Measurements from ENCODE around the gene PPIB.
"Not testable (repeated sequence)": the region's sequence is repeated elsewhere in the genome, so short reads cannot be mapped to it uniquely, and the experiment has no call there.

Gene PPIB

GRCh38 chr15:64137226-64137833 lies 25.5 kb downstream of the PPIB start:
- no peak for DNase-seq

- DNase-seq = no peak
These were observed 26.5 kb downstream of the PPIB start for GRCh38 chr15:64136347-64136746.

GRCh38 chr15:64134345-64134829 lies 28.4 kb downstream of the PPIB start:
- DNase-seq = no peak

DNA sequence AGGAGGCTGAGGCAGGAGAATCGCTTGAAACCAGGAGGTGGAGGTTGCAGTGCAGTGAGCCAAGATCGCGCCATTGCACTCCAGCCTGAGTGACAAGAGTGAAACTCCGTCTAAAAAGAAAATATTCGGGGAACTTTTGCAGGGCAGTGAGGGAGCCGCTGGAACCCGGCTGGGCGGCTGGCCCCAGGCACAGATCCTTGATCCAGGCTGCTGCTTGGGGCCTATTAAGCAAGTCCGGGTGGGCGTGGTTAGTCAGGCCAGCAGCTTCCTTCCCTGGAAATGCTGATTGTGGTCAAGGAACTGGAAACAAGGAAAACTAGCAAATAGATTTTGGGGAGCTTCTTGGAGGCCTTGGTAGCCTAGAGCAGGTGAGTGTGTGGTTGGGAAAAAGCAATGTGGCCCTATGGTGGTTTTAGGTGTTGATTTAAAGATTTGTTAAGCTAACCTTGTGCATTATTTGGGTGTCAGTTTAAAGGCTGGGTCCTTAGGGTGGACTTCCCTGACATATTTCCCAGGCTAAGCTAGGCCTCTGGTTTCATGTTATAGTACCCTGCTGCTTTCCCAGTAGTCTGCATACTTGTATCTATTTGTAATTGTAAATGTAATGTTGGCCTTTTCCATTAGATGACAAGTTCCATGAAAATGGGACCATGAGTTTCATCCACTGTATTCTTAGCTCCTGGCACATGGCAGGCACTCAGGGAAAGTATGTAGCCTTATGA lies 29.0 kb downstream of the PPIB start:
- no peak for DNase-seq

DNA sequence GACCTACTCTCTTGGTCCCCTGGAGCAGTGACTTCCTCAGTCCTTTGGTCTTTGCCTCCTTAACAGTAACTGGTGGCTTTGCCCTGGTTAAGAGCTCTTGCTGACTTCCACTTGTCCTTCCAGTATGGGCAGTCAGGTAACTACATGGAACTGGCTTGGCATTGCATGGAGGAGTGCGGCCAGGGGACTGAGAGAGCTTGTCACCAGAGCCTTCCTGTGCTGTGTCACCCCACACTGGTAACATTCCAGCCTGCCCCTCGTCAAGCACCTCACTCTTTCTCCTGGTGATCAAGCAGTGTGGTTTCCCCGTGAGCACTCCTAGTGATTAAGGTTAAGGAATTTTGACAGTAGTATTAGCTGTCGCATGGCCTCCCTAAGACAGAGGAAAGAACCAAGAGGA lies 30.6 kb downstream of the PPIB start:
- DNase-seq = no peak

DNA sequence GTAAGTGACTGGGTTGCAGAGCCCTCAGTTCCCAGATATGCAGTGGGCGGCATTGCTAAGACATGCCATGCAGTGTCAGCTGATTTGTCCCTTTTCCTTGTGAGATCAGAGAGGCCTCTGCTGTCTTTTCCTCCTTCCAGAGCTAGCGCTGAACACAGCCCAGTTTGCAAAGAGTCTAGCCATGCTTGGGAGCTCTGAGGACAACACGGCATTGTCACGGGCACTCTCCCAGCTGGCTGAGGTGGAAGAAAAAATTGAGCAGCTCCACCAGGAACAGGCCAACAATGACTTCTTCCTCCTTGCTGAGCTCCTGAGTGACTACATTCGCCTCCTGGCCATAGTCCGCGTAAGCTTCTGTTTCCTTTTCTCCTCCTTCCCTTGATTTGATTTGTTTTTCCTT lies 31.3 kb downstream of the PPIB start:
- DNase-seq = no peak

GRCh38 chr15:64130159-64130558 lies 32.7 kb downstream of the PPIB start:
- DNase-seq = no peak

DNA sequence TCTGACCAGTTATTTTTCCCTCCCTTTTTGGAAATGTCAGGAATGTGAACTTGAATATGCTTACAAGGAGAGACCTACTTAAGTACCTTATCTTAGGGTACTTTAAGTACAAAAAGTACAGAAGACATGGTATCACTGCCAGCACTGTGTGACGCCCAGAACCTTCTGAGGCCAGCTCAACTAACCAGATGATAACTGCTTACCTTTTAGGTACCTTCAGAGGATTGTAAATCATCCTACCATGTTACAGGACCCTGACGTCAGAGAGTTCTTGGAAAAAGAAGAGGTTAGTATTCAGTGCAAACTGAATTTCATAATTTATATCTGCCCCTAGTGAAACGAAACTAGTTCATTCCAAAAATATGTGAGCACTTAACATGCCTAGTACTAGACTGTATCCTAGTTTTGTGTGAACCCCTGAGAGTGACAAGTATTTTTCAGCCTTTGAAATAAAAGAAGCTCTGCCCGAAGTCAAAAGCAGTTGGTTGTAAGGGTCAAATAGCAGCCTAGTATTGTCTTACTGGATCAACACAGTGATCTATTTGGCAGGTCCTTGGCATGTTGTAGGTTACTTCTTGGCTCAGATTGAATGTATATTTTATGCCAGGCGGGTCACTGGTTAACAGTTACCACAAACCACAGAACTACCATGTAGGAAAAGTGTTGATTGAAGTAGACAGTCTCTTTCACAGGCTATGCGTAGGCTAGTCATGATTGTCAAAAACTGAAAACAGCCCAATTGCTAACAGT lies 35.1 kb downstream of the PPIB start:
- DNase-seq = no peak

DNA sequence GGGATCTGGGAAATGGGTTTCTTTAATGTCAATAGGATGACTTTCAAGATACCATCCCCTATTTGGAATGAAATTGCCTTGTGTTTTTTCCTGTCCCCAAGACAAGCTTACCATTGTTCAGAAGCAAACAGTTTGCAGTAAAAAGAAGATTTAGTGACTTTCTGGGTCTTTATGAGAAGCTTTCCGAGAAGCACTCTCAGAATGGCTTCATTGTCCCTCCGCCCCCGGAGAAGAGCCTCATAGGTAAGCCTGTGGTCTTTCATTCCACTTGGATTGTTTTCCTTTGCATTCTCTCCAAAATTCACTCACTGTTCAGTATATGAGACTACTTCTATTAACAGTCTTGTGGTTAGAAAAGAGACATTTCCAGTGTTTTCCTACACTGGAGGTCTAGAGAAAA lies 36.8 kb downstream of the PPIB start:
- no peak for DNase-seq

DNA sequence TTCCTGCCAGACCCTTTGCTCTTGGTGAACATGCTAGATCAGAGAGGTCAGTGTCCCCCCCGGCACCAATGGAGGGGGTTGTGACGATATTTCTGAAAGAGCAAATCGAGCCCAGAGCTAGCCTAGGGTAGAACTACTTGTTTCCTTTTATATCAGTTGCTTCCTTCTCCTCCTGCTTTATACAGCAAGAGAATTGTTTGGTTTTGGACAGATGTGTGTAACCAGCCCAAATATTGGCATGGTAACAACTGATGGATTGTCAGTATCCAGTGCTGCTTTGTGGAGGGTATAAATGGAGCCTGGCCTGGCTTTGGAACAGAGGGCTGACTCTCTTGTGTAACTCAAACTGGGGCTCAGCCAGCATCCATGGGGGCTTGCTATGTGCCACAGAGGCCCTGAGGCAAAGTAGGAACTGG lies 39.9 kb downstream of the PPIB start:
- no peak for DNase-seq

GRCh38 chr15:64122444-64122843 lies 40.4 kb downstream of the PPIB start:
- no peak for DNase-seq

GRCh38 chr15:64121614-64122013 lies 41.2 kb downstream of the PPIB start:
- DNase-seq = no peak

DNA sequence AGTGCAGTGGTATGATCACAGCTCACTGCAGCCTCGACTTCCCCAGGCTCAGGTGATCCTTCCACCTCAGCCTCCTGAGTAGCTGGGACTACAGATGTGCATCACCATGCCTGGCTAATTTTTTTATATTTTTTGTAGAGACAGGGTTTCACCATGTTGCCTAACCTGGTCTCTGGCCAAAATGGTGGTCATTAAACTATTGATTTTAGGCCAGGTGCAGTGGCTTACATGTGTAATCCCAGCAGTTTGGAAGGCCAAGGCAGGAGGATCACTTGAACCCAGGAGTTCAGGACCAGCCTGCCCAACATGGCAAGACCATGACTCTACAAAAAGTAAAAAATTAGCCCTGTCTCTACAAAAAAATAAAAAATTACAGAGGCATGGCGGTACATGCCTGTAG lies 42.5 kb downstream of the PPIB start:
- DNase-seq = not testable (repeated sequence)

DNA sequence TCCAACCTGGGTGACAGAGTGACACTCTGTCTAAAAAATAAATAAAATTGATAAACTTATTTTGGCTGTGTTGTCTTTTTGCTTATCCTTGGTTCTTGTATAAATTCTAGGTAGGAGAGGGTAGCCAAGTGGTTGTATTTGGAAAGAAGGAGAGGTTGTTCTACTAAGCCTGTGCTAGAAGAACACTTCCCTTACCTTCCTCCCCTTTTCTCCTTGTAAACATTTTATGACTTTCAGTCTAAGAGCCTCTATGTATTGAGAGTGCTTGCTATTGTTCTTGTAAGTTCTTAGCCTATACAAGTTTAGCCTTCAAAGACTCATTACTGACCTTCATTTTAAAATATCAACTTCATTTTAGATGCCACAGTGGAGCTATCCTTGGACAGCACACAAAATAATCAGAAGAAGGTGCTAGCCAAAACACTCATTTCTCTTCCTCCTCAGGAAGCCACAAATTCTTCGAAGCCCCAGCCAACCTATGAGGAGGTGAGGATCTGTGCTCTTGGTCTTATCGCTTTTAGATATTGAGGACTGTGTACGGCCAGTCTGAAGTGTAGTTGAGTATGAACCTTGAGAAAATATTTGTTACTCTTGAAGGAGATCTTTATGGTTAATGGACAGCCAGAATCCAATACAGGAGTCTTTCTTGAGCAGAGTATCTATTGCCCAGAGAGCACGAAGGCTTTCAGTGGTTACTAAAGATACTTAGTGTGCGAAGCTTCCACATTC lies 44.9 kb downstream of the PPIB start:
- DNase-seq = no peak

DNA sequence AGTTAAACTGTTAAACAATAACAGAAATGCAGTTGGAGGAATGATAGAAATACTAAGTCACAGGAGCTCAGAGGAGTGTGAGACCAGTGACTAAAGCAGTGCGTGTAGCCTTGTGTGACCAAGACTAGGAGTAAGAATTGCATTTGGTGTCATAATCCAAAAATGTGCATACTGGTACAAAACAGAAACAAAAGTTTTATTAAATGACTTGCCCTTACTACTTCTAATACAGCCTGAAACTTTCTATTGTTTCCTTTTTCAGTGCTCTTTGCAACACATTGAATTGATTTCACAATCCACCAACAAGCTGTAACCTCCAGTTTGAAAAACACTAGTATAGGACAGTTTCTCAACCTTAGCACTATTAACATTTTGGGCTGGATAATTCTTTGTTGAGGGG lies 49.9 kb downstream of the PPIB start:
- DNase-seq = no peak

GRCh38 chr15:64112073-64112772 lies 50.6 kb downstream of the PPIB start:
- no peak for DNase-seq

DNA sequence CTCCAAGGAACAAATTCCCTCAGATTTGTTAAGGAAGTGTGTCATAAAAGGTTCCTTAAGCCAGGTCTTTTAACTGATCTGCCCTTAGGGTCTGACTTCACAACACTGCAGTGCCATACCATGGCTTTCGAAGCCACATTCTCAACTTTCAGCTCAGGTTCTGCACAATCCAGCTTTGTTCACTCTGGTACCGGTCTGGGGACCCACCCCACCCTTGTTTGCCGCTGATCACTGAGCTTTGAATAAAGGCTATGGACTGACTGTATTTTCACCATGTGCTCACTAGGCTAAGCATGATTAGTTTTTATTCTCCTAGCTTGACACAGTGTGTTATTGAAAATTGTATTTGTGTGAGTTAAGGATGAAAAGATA lies 51.2 kb downstream of the PPIB start:
- no peak for DNase-seq

- no peak for DNase-seq
These were observed 51.7 kb downstream of the PPIB start for GRCh38 chr15:64110950-64111678.

DNA sequence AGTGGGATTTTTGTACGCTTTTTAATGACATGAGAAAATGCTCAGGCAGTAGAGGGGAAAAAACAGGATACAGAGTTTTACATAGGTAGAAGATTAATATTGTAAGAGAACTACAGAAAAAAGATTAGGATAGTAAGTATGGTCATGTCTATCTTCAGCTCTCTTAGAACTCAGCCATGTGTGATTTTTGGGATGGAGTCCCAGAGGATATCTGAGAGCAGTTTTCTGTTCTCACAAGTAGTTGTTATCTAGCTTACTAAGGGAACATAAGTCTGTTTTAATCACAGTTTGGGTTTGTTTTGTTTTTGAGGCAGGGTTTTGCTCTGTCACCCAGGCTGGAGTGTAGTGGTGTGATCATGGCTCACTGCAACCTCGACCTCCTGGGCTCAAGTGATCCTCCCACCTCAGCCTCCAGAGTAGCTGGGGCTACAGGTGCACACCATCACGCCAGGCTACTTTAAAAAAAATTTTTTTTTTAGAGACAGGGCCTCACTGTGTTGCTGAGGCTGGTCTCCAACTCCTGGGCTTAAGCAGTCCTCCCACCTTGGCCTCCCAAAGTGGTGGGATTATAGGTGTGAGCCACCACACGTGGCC lies 52.6 kb downstream of the PPIB start:
- not testable (repeated sequence) for DNase-seq

DNA sequence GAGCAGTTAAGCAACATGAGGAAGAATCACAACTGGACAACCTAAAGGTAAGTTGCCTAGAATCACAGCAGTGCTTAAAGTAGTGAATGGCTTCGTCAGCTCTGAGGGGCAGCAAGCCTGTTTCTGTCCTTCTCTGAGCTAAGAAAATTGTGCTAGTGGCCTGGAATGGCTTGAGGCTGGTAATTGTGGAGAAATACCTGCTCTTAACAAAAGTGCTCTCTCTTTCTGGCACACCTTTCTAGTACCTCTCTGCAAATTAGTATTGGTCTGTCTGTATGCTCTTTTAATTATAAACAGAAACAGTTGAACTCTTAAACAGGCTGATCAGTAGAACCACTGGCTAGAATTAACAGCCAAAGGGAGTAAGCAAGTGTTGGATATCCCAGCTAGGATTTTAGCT lies 55.5 kb downstream of the PPIB start:
- no peak for DNase-seq
